ENCODE results near the gene MASP1.

MASP1 gene

DNA sequence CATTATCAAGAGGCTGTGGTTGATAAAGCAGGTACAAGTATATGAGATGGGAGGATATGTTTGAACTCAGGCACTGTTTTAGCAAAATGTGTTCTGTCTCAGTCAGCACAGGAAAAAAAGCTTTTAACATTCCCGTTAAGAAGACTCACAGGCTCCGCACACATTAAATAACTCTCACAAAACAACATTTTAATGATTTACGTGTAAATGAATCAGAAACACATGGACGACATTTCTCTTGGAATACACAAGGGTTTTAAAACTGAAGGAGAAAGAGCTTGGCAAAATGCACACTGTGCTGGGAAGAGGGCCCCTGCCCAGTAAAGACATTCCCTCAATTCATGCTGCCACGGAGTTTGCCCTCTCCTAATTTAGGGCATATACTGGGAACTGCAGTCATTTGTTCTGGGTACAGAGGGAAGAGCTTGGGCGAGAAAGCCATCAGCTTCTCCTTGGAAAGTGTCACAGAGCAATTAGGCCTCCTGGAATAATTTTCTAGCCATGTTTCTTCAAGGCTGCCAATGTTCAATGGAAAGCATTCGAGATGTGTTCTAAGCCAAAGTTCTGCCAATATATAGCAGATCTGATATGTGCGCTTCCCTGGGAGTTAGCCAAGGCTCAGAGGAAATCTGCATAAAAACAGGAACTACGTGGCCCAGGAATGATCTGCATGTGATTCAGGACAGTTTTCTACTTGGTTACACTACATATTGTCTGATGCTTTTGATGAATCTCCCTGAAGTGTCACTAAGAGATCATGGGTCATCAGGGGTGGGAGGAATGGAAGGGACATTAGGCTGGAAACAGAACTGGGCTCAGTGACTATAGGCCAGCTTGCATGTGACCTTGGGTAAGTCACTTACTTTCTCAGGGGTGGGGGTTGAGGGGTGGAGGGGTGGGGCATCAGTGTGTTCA lies 2.2 kb upstream of the MASP1 start:
- no peak for DNase-seq (ENCODE audit: low read depth in 2 of 2)

DNA sequence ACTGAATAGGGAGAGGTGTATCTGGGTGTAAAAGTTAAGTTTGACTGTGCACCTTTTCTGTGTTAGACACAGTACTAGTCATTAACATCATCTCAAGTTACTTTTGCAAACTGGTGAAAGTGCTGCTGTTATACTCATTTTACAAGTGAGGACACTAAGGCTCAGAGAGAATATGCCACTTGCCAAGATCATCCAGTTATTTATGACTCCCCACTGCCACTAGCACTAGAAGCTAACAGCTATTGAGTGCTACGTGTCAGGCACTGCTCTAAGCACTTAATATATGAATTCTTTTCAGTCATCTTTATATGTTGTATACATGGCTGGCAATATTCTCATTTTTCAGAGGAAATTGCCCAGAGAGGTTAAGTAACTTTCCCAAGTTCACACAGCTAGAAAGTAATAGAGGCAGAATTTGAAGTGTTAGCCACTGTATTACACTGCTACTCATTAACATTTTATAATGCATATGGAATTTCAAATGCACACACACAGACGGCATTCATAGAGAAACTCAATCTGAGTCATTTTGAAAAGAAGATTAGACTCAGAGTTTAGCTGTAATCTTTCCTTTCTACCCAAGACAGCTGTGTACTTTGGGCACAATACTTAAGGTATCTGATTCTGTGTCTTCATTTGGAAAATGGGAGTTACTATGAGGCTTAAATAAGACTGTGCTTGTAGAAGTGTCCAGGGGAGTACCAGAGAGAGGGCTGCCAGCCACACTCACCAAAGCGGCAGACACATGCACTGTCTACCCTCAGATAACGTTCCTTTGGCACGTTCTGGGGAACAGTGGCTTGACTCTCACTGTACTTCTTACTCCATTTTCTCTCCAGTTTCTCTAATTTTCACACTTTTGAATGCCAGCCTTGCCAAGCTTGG lies 1.3 kb upstream of the MASP1 start:
- no peak for DNase-seq (ENCODE audit: low read depth in 2 of 2)

- DNase-seq (ENCODE audit: low read depth in 2 of 2), result no peak
Measured at GRCh38 chr3:187292181-187292580, 644 bp upstream of the MASP1 start.

- no peak for DNase-seq (ENCODE audit: low read depth in 2 of 2)
Measured at GRCh38 chr3:187291001-187291511, 481 bp downstream of the MASP1 start.

GRCh38 chr3:187290503-187290902 lies 1.0 kb downstream of the MASP1 start:
- no peak for DNase-seq (ENCODE audit: low read depth in 2 of 2)

DNA sequence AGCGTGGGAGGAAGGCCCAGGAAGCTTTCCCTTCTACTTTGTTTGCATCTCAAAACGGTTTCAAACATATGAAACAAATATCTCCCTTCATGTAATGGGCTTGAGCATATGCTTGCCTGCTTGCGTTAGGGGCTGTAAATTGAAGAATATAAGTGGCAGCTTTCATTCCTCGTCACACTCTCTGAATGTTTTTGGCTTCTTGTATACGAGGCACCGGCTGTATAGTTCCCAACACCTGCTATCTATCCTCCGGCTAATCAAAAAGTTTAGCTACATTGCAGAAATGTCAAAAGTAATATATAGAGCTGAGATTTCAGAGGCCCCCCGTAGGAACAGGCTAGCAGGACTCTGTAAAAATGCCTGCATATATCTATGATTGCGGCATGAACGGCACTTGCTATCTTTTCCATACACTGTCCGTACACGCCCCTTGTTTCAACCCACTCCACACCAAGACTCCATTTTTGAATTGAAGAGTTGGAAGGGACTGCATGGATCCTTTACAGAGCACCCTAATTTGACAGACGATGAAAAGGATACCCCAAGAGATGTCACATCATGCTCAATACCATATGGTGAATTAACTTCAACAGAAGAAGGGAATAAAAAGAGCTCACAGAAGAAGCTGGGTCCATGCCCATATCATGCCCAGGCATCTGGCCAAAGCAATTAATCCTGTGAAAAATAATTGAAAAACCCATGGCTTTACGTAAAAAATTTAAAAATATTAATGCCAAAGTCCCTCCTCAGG lies 2.5 kb downstream of the MASP1 start:
- DNase-seq (ENCODE audit: low read depth in 2 of 2), result no peak

DNA sequence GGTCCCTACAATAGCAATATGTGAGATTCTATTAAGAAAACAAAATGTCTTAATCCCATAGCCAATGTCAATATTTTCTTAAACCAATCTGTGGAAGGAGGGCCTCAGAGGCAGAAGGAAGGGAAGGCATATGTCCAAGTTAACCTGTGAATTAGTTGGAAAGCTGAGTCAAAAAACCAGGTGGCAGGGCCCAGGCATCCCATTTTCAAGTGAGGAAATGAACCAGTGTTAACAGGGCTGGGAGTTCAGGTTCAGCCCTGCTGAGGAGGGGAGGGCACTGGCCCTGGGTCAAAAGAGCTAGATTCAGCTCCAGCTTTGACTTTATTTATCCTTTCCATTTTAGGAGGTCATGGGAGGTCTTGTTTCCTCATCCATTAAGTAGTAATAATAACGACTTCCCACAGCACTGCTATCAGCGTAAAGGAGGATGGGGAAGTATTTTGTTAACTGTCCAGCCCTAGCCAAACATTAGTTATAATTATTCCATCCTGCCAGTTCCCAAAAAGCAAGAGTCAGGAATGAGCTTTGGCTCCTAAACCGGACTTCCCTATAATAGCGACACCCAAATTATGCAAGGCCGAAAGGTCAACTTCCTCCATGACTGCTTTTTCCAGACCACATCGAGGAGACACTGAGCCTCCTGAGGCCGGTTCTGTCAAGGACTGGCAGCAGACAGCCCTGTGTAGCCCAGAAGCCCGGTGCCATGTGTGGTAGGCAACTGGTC lies 3.2 kb downstream of the MASP1 start:
- no peak for DNase-seq (ENCODE audit: low read depth in 2 of 2)

DNA sequence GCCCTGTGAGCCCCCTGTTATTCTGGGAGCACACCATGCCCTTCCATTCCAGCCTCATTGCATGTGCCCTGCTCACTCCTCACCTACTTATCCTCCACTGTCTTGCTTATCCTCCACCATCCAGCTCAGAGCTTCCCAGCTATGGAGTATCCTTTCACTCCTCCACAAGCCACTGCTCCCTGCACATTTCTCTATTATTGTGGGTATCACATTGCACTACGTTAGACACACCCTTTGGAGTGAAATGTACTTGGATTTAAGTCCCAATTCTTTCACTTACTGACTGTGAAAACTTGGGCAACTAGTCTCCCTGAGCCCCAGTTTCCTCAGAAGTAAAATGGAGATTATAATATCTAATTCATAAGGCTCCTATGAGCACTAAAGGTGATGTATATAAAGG lies 4.3 kb downstream of the MASP1 start:
- no peak for DNase-seq (ENCODE audit: low read depth in 2 of 2)

GRCh38 chr3:187286467-187287059 lies 5.0 kb downstream of the MASP1 start:
- DNase-seq (ENCODE audit: low read depth in 2 of 2), result no peak

DNA sequence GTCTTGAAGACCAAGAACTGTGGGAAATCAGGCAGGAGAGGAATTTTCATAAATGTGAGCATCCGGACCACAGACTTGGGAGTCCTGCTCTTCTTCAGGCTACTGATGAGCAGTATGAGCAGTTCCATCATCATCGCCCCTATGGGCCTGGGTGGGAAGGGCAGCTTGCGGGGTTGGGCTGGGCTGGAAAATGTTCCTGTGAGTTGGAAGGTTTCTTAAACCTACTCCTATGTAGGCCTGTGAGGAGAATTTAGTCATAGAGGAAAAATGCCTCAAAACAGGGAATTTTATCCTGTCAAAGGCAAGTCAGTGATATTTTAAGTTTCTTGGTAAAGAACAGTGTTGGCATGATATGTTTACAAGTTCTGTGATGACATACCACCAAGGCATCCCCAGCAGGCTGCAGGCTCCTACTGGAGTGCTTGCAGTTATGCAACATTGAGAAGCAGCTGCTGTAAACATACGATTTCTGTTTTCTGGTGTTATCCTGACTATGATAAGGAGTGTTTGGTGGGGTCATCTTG lies 10.3 kb downstream of the MASP1 start:
- no peak for DNase-seq (ENCODE audit: low read depth in 2 of 2)

DNA sequence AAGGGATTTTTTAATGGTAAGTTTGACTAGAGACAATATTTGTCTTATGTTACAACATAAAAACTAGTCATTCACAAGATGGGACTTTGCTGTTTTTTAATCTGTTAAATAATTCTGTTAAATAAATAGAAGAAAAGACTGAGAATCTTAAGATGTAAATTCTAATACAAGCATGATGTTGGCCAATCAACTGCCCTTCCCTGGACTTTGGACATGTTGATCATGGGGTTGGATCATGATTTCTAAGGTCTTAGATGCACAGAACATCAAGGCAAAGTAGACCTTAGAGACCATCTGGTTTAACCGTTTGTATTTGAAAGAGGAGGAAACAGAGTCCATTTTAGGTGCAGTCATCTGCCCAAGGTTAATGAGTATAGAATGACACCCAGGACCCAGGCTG lies 10.9 kb downstream of the MASP1 start:
- DNase-seq (ENCODE audit: low read depth in 2 of 2), result no peak

- DNase-seq (ENCODE audit: low read depth in 2 of 2), result no peak
Measured at GRCh38 chr3:187277129-187277462, 14.4 kb downstream of the MASP1 start.

DNA sequence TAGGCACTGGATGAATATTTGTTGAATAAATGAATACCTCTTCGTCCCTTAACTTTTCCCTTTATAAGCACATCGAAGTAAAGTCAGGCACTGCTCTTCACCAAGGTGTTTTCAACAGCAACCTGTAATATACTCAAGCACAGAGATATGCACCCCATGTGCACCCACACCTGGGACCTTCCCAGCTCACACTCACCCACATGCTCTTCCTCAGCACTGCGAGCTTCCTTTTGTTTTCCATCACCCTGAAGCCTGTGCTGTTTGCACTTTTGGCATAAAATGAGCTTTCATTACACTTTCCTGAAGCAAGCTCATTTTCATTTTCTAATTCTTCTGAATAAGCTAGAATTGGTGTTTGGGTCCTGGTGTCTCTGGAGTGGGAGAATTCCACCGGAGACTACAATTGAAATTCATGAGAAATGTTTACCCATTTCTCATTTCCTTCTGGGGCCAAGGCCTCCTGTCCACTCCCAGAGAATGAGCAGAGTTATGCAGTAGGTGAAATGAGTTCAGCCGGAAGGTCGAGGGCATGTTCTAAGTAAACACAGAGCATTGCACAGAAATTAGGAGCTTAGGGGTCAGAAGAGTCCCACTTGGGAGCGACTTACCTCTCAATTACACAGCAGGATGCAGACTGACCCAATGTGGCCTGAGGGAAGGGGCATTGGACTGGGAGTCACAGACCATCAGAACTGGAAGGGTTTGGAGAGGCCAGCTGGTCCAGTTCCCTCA lies 15.0 kb downstream of the MASP1 start:
- no peak for DNase-seq (ENCODE audit: low read depth in 2 of 2)

DNA sequence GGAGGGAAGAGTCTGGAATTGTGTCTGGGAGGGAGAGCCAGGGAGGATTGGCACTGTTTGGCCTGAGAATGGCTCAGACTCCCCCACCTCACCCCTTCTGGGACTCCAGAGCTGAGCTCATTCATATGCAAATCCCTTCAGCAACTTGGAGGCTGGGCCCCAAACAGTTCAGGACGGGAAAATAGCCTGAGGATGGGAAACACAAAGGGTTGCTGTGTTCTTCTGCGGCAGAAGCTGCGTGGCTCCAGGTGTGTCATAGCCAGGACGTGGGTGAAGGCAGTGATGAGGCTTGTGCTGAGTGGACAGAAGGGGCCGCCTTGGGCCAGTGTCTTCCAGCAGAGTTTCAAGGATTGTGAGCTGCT lies 16.6 kb downstream of the MASP1 start:
- DNase-seq (ENCODE audit: low read depth in 2 of 2), result no peak

- DNase-seq (ENCODE audit: low read depth in 2 of 2), result no peak
Measured at GRCh38 chr3:187274315-187274976, 17.1 kb downstream of the MASP1 start.

DNA sequence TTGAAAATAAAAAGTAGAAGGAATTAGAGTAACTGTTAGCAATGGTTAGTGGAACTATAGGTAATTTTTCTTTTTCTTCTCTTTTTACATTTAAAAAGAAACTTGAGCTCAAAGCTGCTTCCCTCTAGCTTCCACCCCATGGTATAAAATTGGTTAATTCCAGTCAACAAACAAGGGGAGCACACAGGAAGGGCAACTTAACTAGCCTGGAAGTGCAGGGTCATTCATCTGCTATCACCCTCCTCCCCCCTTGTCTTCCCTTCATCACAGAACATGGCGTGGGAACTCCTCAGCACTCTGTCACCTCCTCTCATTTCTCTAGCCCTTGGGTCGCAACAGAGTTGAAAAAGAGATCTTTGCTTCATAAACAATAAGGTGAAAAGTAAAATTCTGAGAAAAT lies 20.0 kb downstream of the MASP1 start:
- no peak for DNase-seq (ENCODE audit: low read depth in 2 of 2)

DNA sequence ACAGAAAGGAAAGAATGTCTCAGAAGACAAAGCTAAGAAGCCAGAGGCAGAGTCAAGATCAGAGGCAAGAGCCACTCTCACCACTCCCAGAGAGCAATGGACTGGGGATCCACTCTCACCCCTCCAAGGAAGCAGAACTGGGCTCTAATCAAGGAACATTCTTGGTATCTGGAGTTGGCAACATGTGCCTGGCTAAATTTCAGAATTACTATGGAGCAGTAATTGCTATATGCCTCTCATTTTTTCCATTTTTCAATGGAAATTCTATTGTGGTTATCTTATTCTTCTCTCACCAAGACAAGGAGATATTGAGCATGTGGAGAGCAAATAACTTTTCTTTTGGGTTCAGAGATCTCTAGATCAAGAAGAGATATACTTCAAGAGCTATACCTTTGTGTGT lies 22.1 kb downstream of the MASP1 start:
- DNase-seq (ENCODE audit: low read depth in 2 of 2), result no peak

DNA sequence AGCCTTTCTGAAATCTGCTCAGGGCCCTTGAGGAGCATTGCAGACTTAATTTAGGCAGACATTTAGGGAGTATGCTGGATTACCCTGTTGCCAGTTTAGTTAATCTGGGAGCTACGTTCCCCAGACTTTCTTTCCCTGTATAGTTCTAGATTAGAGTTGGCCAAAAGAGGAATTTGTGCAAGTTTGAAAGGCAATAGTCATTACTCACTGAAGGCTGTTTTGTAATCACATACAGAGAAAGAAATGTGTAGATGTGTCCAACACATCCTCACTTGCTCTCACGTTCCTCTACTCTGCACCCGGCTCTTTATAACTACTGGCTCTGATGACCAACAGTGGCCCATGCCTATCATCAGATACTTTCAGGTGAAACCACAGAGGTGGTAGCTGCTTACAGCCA lies 24.2 kb downstream of the MASP1 start:
- no peak for DNase-seq (ENCODE audit: low read depth in 2 of 2)

DNA sequence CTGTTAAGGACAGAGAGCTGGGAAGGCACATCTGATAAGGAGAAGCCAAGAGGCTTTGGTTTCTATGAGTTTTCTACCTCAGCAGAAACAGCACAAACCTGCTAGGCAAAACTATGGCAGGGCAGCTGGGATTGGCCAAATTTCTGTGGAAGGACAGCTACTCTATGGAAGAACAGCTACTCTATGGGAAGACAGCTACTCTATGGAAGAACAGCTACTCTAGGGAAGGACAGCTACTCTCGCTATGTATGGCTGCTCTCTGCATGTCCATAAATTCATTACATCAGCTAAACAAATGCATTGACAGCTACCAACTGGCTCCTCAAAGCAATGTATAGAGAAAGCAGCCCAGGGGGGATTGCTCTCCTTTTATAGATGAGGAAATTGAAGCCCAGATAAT lies 24.8 kb downstream of the MASP1 start:
- no peak for DNase-seq (ENCODE audit: low read depth in 2 of 2)

Data from stimulated activated CD4-positive, alpha-beta T cell treated with anti-CD3 and anti-CD28 coated beads, Interleukin-12 subunit alpha, Interleukin-12 subunit beta, amount 100 ng/mL, for 24 hours (primary cell).